Measurements from ENCODE around the gene CHRND. TPM values are rescaled to one million over a fixed set of nuclear protein-coding genes. Genes with fewer than 3 reads are reported as not detected.

Gene CHRND
- total and polyA plus RNA-seq, 3 donors from 2014 or later: 0.16 to 0.63 (median 0.56) TPM

DNA sequence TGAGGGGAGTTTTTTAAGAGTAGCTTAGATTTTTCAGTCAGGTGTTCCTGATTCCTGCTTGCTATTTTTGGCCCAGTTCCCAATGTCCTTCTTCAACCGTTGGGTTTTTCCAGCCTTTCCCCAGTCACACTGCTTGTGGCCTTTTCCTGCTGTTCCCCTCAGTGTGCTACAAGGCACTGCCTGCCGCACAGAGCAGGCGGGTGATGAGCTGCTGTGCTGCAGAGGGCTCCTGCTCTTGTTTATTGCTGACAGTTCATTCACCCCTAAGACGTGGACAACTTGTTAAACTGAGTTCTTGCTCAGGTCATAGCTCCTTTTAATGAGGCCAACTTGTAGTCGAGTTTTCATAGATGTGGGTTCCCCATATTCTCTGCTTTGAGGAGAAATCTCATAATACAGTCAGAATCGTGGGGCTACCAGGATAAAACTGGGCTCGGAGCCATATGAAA is 45.1 kb downstream of the CHRND start:
- H3K4me1 ChIP-seq: no peaks in the 10 kb centered on the region
- intact Hi-C loops (cut with DNase I; ENCODE audit: low total_unique reads): no loop called here
- 65 to 69% methylated on average over 7 of the region's 7 CpGs for WGBS, 2 donors
- no peaks in the 10 kb centered on the region for H3K36me3 ChIP-seq (ENCODE audit: low read depth, missing control alignments)
- DNase-seq: no peak
- H3K27ac ChIP-seq: no peak overlapping the region
- H3K4me3 ChIP-seq: no peak overlapping the region
- TF ChIP-seq POLR2A (IDR thresholded peaks at IDR 0.05): no peak
- TF ChIP-seq, protein P1, sequence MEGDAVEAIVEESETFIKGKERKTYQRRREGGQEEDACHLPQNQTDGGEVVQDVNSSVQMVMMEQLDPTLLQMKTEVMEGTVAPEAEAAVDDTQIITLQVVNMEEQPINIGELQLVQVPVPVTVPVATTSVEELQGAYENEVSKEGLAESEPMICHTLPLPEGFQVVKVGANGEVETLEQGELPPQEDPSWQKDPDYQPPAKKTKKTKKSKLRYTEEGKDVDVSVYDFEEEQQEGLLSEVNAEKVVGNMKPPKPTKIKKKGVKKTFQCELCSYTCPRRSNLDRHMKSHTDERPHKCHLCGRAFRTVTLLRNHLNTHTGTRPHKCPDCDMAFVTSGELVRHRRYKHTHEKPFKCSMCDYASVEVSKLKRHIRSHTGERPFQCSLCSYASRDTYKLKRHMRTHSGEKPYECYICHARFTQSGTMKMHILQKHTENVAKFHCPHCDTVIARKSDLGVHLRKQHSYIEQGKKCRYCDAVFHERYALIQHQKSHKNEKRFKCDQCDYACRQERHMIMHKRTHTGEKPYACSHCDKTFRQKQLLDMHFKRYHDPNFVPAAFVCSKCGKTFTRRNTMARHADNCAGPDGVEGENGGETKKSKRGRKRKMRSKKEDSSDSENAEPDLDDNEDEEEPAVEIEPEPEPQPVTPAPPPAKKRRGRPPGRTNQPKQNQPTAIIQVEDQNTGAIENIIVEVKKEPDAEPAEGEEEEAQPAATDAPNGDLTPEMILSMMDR (IDR thresholded peaks at IDR 0.05): no peak
- H3K9me3 ChIP-seq: no peaks in the 10 kb centered on the region
- H3K27me3 ChIP-seq: no peaks in the 10 kb centered on the region

DNA sequence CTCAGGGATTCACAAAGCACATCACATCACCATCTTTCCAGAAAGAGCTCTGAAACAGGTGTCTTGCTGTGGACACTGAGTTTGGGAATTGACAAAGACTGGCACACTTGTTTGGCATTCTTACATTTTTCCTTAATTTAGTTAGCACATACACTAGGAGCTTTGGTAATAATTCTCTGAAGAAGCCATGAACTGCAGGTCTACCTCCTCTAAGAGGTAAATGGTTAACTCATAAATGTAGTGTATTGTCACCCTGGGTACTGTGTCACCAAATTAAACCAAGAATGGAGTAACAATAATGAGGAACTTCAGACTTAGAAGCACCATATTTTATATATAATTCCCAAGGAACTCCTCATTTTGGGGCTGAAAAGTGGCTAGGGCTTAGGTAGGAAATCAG is 47.1 kb downstream of the CHRND start:
- H3K4me1 ChIP-seq: no peaks in the 10 kb centered on the region
- H3K4me3 ChIP-seq: no peak overlapping the region
- TF ChIP-seq POLR2A (IDR thresholded peaks at IDR 0.05): no peak
- TF ChIP-seq, protein P1 (IDR thresholded peaks at IDR 0.05): no peak
- H3K36me3 ChIP-seq (ENCODE audit: low read depth, missing control alignments): no peaks in the 10 kb centered on the region
- no peaks in the 10 kb centered on the region for H3K27me3 ChIP-seq
- DNase-seq: no peak
- no peaks in the 10 kb centered on the region for H3K9me3 ChIP-seq
- intact Hi-C loops (cut with DNase I; ENCODE audit: low total_unique reads): no loop called here
- H3K27ac ChIP-seq: no peak overlapping the region

DNA sequence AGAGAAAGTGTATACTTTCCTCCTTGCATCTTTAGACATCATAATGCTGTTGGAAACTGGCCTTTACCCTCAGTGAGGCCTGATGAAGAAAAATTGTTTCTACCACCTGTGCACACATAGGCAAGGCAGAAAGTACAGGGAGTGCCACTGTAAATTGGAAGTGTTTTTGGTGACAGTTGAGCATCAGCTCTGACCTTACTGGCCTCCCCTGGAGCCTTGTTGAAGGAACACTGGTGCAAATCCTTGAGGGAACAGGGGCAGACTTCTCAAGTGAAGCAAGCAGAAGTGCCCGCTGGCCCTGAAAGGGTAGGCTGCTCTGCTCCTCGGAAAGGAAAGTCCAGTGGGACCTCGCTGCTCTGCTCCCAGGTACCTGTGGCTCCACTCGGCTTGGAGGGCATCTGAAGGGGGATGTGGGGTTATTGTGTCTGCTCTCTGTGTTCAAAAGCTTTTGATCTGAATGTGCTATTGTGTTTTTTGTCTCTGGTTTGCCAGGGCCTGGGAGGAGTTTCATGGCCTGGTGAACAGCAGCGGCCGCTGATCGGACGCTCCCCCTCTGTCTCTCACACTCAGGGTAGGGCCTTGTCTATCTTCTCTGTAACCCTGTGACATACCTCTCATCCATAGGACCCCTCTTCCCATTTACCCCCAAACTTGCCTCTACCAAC is 47.9 kb downstream of the CHRND start:
- Histone ChIP-seq H3K27ac (no peak overlapping the region), H3K27me3 (no peaks in the 10 kb centered on the region), H3K4me3 (no peak overlapping the region), H3K36me3 (ENCODE audit: low read depth, missing control alignments) (no peaks in the 10 kb centered on the region), H3K9me3 (no peaks in the 10 kb centered on the region), H3K4me1 (no peaks in the 10 kb centered on the region)
- TF ChIP-seq, protein P1 (IDR thresholded peaks at IDR 0.05): no peak
- TF ChIP-seq POLR2A (IDR thresholded peaks at IDR 0.05): no peak
- intact Hi-C loops (cut with DNase I; ENCODE audit: low total_unique reads): no loop called here
- DNase-seq: no peak
- WGBS, 2 donors: 87 to 92% methylated on average over 8 of the region's 8 CpGs

DNA sequence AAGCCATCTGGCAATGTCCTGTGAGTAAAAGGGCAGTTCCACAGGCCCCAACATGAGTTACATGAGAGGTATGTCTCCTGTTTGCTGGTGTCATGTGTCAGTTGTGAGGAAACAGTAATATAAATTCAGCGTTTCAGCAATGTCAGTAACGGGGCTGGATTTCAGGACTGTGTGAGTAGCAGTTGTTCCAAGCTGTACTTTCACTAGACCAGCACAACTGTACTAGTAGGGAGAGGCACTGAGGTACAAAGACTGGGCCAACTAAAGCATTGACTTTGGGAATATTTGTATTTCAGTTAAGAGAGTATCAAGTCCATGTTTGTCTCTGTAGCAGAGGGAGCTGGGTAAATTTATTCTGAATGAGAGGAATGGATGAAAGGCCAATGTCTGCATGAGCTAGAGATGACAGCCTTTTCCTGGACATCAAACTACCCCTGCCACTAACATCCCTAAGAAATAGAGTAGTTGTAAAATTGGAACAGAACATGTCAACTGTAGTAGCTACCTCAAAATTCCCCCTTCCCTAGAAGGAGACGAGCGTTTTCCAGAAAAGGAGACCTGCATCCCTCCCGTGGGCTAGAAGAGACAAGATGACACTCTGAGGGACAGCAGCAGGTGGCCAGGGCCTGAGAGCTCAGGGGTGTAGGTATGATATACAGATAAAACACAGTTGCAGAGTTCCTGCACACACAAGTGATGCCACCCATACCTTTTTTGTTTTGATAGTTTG is 48.9 kb downstream of the CHRND start:
- no peak for DNase-seq
- H3K4me1 ChIP-seq: no peaks in the 10 kb centered on the region
- no peak overlapping the region for H3K4me3 ChIP-seq
- 90 to 93% methylated on average over 5 of the region's 5 CpGs for WGBS, 2 donors
- no peak for TF ChIP-seq POLR2A (IDR thresholded peaks at IDR 0.05)
- TF ChIP-seq, protein P1 (IDR thresholded peaks at IDR 0.05): no peak
- H3K27ac ChIP-seq: no peak overlapping the region
- H3K9me3 ChIP-seq: no peaks in the 10 kb centered on the region
- intact Hi-C loops (cut with DNase I; ENCODE audit: low total_unique reads): no loop called here
- no peaks in the 10 kb centered on the region for H3K36me3 ChIP-seq (ENCODE audit: low read depth, missing control alignments)
- H3K27me3 ChIP-seq: no peaks in the 10 kb centered on the region

DNA sequence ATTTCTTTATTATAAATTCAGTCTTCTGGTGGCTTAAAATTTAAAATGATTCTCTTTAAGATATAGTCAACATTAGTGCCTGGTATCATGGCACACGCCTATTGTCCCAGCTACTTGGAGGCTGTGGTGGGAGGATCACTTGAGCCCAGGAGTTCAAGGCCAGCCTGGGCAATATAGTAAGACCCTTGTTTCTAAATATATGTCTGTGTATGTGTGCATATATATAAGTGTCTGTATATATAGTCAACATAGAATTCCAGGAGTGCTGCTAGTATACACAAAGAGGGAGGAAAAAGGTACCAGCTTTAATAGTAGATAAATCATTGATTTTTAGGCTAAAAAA is 49.4 kb downstream of the CHRND start:
- no peaks in the 10 kb centered on the region for H3K9me3 ChIP-seq
- no peaks in the 10 kb centered on the region for H3K4me1 ChIP-seq
- no peaks in the 10 kb centered on the region for H3K27me3 ChIP-seq
- intact Hi-C loops (cut with DNase I; ENCODE audit: low total_unique reads): no loop called here
- 85 to 89% methylated on average over 1 of the region's 1 CpG for WGBS, 2 donors
- no peak overlapping the region for H3K4me3 ChIP-seq
- TF ChIP-seq, protein P1 (IDR thresholded peaks at IDR 0.05): no peak
- TF ChIP-seq POLR2A (IDR thresholded peaks at IDR 0.05): no peak
- no peak overlapping the region for H3K27ac ChIP-seq
- no peaks in the 10 kb centered on the region for H3K36me3 ChIP-seq (ENCODE audit: low read depth, missing control alignments)
- DNase-seq: no peak

Measured in testis (tissue), 3 donors.